Right lobe of liver (tissue), 4 donors: ENCODE data around the gene ZNF253.

Source experiments
- POLR2A ChIP-seq: fragments of 450-650 bp; IDR thresholded peaks from one replicate; pipeline ENCODE4 v1.6.1; 2017; ENCODE audit warnings: antibody characterized with exemption, mild to moderate bottlenecking
- TF ChIP-seq, protein P1 (sequence below), 4 donors: fragments of 200-600 bp in 3 of 4; fragments of 450-650 bp in 1 of 4; IDR thresholded peaks; one replicate each; pipeline versions ENCODE4 v1.5.1 to v1.8.0; 2016 to 2022; ENCODE audit warnings: antibody characterized with exemption in 4 of 4, mild to moderate bottlenecking in 2 of 4
- donor health status: DM: no; HTN: no; CAD: no.
- donor health status: DM: no; HTN: no; CAD: no.
- donor health status: DM: no; HTN: yes; CAD: no.

- TF ChIP-seq POLR2A, result no peak
- TF ChIP-seq, protein P1, sequence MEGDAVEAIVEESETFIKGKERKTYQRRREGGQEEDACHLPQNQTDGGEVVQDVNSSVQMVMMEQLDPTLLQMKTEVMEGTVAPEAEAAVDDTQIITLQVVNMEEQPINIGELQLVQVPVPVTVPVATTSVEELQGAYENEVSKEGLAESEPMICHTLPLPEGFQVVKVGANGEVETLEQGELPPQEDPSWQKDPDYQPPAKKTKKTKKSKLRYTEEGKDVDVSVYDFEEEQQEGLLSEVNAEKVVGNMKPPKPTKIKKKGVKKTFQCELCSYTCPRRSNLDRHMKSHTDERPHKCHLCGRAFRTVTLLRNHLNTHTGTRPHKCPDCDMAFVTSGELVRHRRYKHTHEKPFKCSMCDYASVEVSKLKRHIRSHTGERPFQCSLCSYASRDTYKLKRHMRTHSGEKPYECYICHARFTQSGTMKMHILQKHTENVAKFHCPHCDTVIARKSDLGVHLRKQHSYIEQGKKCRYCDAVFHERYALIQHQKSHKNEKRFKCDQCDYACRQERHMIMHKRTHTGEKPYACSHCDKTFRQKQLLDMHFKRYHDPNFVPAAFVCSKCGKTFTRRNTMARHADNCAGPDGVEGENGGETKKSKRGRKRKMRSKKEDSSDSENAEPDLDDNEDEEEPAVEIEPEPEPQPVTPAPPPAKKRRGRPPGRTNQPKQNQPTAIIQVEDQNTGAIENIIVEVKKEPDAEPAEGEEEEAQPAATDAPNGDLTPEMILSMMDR (IDR thresholded peaks at IDR 0.05), result no peak
Measured at GRCh38 chr19:19938449-19938848, 72.8 kb downstream of the ZNF253 start.
